ENCODE data around the gene RHOF. TPM values are rescaled to one million over a fixed set of nuclear protein-coding genes. Genes with fewer than 3 reads are reported as not detected.

Gene RHOF
- total RNA-seq, 4 donors from 2014 or later = 5.1 to 27.6 (median 13.1) TPM

DNA sequence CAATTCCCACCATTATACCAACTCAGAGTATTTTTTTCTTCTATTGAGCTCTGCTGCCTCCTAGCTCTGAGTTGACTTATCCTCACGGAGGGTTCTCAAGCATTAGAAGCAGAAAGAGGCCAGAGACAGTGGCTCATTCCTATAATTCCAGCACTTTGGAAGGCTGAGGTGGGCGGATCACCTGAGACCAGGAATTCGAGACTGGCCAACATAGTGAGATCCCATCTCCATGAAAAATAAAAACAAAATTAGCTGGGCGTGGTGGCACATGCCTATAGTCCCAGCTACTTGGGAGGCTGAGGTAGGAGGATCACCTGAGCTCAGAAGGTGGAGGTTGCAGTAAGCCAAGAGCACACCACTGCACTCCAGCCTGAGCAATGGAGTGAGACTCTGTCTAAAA is 44.2 kb upstream of the RHOF start:
- Histone ChIP-seq H3K9me3 (no peaks in the 10 kb centered on the region), H3K36me3 (no peaks in the 10 kb centered on the region), H3K27ac (no peak overlapping the region), H3K4me1 (no peaks in the 10 kb centered on the region), H3K4me3 (no peak overlapping the region), H3K27me3 (no peaks in the 10 kb centered on the region)
- TF ChIP-seq CTCF (IDR thresholded peaks at IDR 0.05) = no peak
- no peak for TF ChIP-seq POLR2A (IDR thresholded peaks at IDR 0.05)
- intact Hi-C loops (cut with DNase I; ENCODE audit: low total_unique reads) = no loop called here
- no peak for DNase-seq

DNA sequence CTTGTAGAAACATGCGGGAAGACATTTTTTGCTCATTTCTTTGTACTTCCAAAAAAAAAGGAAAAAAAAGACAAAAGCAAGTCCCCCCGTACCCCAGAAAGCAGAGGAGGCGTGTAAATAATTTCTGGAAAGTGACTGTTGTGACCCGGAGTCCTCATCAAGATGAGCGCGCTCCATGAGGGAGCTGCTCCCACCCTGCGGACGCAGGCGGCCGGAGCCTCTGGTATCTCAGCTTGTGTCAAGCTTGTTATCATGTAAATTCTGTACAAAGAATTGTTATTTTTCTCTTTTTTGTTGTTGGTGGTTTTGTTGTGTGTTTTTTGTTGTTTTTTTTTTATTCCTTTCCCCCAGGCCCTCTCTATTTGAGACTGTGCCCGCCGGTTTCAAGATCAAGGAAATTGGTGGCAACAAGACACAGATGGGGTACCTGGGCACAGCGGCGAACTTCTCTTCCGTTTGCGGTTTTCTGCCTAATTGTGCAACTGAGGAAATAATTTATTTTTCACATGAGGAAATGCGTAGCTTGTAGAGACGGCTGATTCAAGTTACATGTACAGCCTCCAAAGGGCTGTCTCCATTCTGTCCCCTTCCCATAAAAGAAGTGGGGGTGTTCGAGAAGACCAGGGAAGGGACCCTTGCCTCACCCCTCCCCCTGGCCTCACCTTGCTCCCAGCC is 38.2 kb upstream of the RHOF start:
- intact Hi-C loops (cut with DNase I; ENCODE audit: low total_unique reads) = no loop called here

GRCh38 chr12:121830588-121831265 is 37.2 kb upstream of the RHOF start:
- H3K27me3 ChIP-seq = no peaks in the 10 kb centered on the region
- H3K4me3 ChIP-seq = no peak overlapping the region
- H3K9me3 ChIP-seq = no peaks in the 10 kb centered on the region
- no peaks in the 10 kb centered on the region for H3K36me3 ChIP-seq
- H3K27ac ChIP-seq = no peak overlapping the region
- no peaks in the 10 kb centered on the region for H3K4me1 ChIP-seq
- intact Hi-C loops (cut with DNase I; ENCODE audit: low total_unique reads) = no loop called here
- DNase-seq = no peak
- TF ChIP-seq POLR2A (IDR thresholded peaks at IDR 0.05) = no peak
- no peak for TF ChIP-seq CTCF (IDR thresholded peaks at IDR 0.05)

More for the DNA sequence above, 38.2 kb upstream of the RHOF start:
- H3K36me3 ChIP-seq = no peaks in the 10 kb centered on the region
- DNase-seq = no peak
- H3K4me1 ChIP-seq = no peaks in the 10 kb centered on the region
- no peak overlapping the region for H3K27ac ChIP-seq
- H3K9me3 ChIP-seq = no peaks in the 10 kb centered on the region
- TF ChIP-seq CTCF (IDR thresholded peaks at IDR 0.05) (no peak), POLR2A (IDR thresholded peaks at IDR 0.05) (no peak)
- H3K4me3 ChIP-seq = no peak overlapping the region
- H3K27me3 ChIP-seq = no peaks in the 10 kb centered on the region

- Histone ChIP-seq H3K9me3 (no peaks in the 10 kb centered on the region), H3K27me3 (no peaks in the 10 kb centered on the region), H3K4me3 (no peak overlapping the region), H3K27ac (no peak overlapping the region), H3K36me3 (no peaks in the 10 kb centered on the region), H3K4me1 (no peaks in the 10 kb centered on the region)
- DNase-seq = no peak
- TF ChIP-seq CTCF (IDR thresholded peaks at IDR 0.05) (no peak), POLR2A (IDR thresholded peaks at IDR 0.05) (no peak)
- intact Hi-C loops (cut with DNase I; ENCODE audit: low total_unique reads) = no loop called here
These were observed 36.6 kb upstream of the RHOF start for GRCh38 chr12:121830134-121830533.

DNA sequence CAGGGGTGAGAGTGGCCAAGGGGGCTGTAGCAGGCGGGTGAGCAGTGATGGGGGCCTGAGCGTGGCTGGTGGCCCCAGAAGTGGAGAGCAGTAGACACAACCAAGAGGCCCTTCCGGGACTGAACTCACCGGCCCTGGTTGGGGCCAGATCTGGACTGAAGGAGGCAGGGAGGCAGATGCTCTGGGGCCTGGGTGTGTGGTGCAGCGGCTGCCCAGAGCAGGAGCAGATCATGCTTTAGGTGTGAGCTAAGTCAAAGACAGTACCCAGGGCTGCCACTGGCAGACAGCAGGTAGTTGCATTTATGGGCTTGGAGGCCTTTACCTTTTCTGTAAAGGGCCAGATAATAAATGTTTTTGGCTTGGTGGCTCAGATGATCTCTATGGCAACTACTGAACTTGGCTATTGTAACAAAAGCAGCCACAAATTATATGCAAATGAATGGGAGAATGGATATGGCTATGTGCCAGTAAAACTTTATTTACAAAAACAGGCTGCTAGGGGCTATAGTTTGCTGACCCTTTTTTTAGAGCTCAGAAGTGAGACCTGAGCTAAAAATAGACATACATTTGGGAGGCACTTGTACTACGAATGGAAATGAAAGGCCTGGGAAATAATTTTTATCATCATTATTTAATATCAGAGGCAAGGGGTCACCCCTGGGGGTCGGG is 35.9 kb upstream of the RHOF start:
- no peaks in the 10 kb centered on the region for H3K4me1 ChIP-seq
- no peaks in the 10 kb centered on the region for H3K27me3 ChIP-seq
- DNase-seq = no peak
- H3K36me3 ChIP-seq = no peaks in the 10 kb centered on the region
- no peaks in the 10 kb centered on the region for H3K9me3 ChIP-seq
- no peak overlapping the region for H3K27ac ChIP-seq
- no peak for TF ChIP-seq POLR2A (IDR thresholded peaks at IDR 0.05)
- TF ChIP-seq CTCF (IDR thresholded peaks at IDR 0.05) = no peak
- no peak overlapping the region for H3K4me3 ChIP-seq
- intact Hi-C loops (cut with DNase I; ENCODE audit: low total_unique reads) = no loop called here
